Ishikawa (cell line): ENCODE results near the gene ENTREP3.

Source experiments
- CEBPB ChIP-seq: IDR thresholded peaks from 2 replicates; pipeline ENCODE4 v1.6.1; 2012
- EP300 ChIP-seq: IDR thresholded peaks from 2 replicates; pipeline ENCODE4 v1.6.1; 2012; ENCODE audit warnings: borderline replicate concordance
- RAD21 ChIP-seq: IDR thresholded peaks from 2 replicates; pipeline ENCODE4 v1.6.1; 2012; ENCODE audit warnings: low read depth
- TAF1 ChIP-seq: IDR thresholded peaks from 2 replicates; pipeline ENCODE4 v1.6.1; 2012; ENCODE audit warnings: low read depth, mild to moderate bottlenecking
- TF ChIP-seq, protein P1 (sequence below): IDR thresholded peaks from 2 replicates; pipeline ENCODE4 v1.6.1; 2012; ENCODE audit warnings: low read depth, mild to moderate bottlenecking

DNA sequence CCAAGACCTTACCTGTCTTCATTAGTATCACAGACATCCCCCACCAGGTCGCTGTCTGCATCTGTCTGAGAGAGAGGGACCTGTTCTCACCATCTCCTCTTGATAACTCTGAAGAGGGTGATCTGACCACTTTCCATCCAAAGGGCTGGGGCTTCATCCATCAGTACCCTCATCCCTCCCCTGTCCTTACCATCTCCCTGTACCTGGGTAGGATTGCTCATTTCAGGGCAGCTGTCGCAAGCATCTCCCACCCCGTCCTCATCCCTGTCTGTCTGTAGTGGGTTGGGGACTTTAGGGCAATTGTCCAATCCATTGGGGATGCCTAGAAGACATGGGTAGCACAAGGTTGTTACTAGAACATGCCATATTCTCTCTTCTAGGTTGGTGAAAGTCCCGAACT, 55.5 kb downstream of the ENTREP3 start:
- no peak for TF ChIP-seq TAF1
- TF ChIP-seq, protein P1, sequence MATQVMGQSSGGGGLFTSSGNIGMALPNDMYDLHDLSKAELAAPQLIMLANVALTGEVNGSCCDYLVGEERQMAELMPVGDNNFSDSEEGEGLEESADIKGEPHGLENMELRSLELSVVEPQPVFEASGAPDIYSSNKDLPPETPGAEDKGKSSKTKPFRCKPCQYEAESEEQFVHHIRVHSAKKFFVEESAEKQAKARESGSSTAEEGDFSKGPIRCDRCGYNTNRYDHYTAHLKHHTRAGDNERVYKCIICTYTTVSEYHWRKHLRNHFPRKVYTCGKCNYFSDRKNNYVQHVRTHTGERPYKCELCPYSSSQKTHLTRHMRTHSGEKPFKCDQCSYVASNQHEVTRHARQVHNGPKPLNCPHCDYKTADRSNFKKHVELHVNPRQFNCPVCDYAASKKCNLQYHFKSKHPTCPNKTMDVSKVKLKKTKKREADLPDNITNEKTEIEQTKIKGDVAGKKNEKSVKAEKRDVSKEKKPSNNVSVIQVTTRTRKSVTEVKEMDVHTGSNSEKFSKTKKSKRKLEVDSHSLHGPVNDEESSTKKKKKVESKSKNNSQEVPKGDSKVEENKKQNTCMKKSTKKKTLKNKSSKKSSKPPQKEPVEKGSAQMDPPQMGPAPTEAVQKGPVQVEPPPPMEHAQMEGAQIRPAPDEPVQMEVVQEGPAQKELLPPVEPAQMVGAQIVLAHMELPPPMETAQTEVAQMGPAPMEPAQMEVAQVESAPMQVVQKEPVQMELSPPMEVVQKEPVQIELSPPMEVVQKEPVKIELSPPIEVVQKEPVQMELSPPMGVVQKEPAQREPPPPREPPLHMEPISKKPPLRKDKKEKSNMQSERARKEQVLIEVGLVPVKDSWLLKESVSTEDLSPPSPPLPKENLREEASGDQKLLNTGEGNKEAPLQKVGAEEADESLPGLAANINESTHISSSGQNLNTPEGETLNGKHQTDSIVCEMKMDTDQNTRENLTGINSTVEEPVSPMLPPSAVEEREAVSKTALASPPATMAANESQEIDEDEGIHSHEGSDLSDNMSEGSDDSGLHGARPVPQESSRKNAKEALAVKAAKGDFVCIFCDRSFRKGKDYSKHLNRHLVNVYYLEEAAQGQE = no peak
- no peak for TF ChIP-seq EP300
- TF ChIP-seq RAD21 = no peak
- no peak for TF ChIP-seq CEBPB
